A549 (cell line): ENCODE measurements around the gene JAGN1. TPM values are rescaled to one million over a fixed set of nuclear protein-coding genes. Genes with fewer than 3 reads are reported as not detected.

ENCODE experiments used
- ATAC-seq, 2 experiments: fragments of 200-7000 bp in 1 of 2; fragments of >200 bp in 1 of 2; cut with Nextera tagmentation in 1 of 2; cut with Tn5 transposase in 1 of 2; 3 replicates each; pipeline versions ENCODE4 v1.8.0 to v1.9.1; 2018 to 2020; ENCODE audit warnings: mild to moderate bottlenecking in 1 of 2, moderate library complexity in 1 of 2
- CTCF ChIA-PET: fragments of 300-600 bp; sonication (Branson Sonifier 250); formaldehyde crosslinking; extraction: SDS; loops from one replicate; lab custom pipeline; 2021; ENCODE audit warnings: antibody characterized with exemption, inconsistent platforms; lab: Yijun Ruan, JAX
- POLR2A ChIA-PET: fragments of 350-600 bp; formaldehyde crosslinking; extraction: SDS; loops from one replicate; lab custom pipeline; 2021; ENCODE audit warnings: antibody characterized with exemption, inconsistent platforms; lab: Yijun Ruan, JAX
- DNase-seq, 2 experiments: peaks; one replicate each; pipeline versions ENCODE4 v3.0.0 to v3.0.0-alpha.2; 2011 to 2016; ENCODE audit warnings: low read depth in 1 of 2, low spot score in 1 of 2
- FAIRE-seq: peaks from 2 replicates; lab custom pipeline; 2011; peaks lifted over from hg19 to GRCh38; lab: Jason Lieb, UNC
- H3K27ac ChIP-seq, 2 experiments: fragments of >200 bp; sonication (Bioruptor Twin); formaldehyde crosslinking; 3 replicates each; pipeline ENCODE4 v1.5.1; 2016 to 2017
- H3K4me1 ChIP-seq: fragments of >200 bp; sonication (Bioruptor Twin); formaldehyde crosslinking; 3 replicates; pipeline ENCODE4 v1.6.1; 2016
- H3K4me2 ChIP-seq: fragments of >200 bp; sonication (Bioruptor Twin); formaldehyde crosslinking; 3 replicates; pipeline ENCODE4 v1.6.1; 2016
- H3K4me3 ChIP-seq: fragments of >200 bp; sonication (Bioruptor Twin); formaldehyde crosslinking; 3 replicates; pipeline ENCODE4 v1.5.1; 2016
- H3K9me3 ChIP-seq: fragments of >200 bp; sonication (Bioruptor Twin); formaldehyde crosslinking; 3 replicates; pipeline ENCODE4 v1.6.1; 2016
- BHLHE40 ChIP-seq: IDR thresholded peaks from 2 replicates; pipeline ENCODE4 v1.6.1; 2012; ENCODE audit warnings: low read depth, low read length, inconsistent platforms
- CBX2 ChIP-seq: fragments of 200-600 bp; sonication (generic); IDR thresholded peaks from 2 replicates; pipeline ENCODE4 v1.6.1; 2016; ENCODE audit warnings: low read depth, mild to moderate bottlenecking, borderline replicate concordance
- CBX8 ChIP-seq: fragments of 200-600 bp; sonication (generic); IDR thresholded peaks from 2 replicates; pipeline ENCODE4 v1.6.1; 2016
- CEBPB ChIP-seq, 2 experiments: fragments of >200 bp in 1 of 2; sonication (Bioruptor Twin) in 1 of 2; formaldehyde crosslinking in 1 of 2; IDR thresholded peaks; 2 replicates each; pipeline ENCODE4 v1.6.1; 2012 to 2016
- CHD2 ChIP-seq: fragments of 150-350 bp; IDR thresholded peaks from 2 replicates; pipeline ENCODE4 v1.6.1; 2014; ENCODE audit warnings: low read length; ENCODE audit not compliant: partially characterized antibody
- CHD4 ChIP-seq: fragments of 200-600 bp; sonication (generic); IDR thresholded peaks from 2 replicates; pipeline ENCODE4 v1.6.1; 2016; ENCODE audit warnings: antibody characterized with exemption, mild to moderate bottlenecking, borderline replicate concordance
- EHMT2 ChIP-seq: fragments of 200-600 bp; sonication (generic); IDR thresholded peaks from 2 replicates; pipeline ENCODE4 v1.6.1; 2016; ENCODE audit warnings: antibody characterized with exemption, low read depth, mild to moderate bottlenecking, moderate library complexity
- EP300 ChIP-seq, 2 experiments: fragments of >200 bp; sonication (Bioruptor Twin); formaldehyde crosslinking; IDR thresholded peaks; 2 replicates in 1 of 2; 3 replicates in 1 of 2; pipeline ENCODE4 v1.6.1; 2016 to 2017
- FOSB ChIP-seq: fragments of 250-450 bp; sonication (Bioruptor Pico); IDR thresholded peaks from 2 replicates; pipeline ENCODE4 v1.5.0; 2020; ENCODE audit warnings: mild to moderate bottlenecking, moderate library complexity
- FOSL2 ChIP-seq, 2 experiments: fragments of 450-650 bp in 1 of 2; fragments of >200 bp in 1 of 2; sonication (Bioruptor Twin) in 1 of 2; formaldehyde crosslinking; IDR thresholded peaks; 2 replicates each; pipeline versions ENCODE4 v1.5.0 to v1.6.1; 2016 to 2020; ENCODE audit warnings: mild to moderate bottlenecking in 1 of 2, moderate library complexity in 1 of 2
- HOXB13 ChIP-seq: fragments of 250-450 bp; sonication (Bioruptor Pico); IDR thresholded peaks from 2 replicates; pipeline ENCODE4 v1.5.0; 2020; ENCODE audit warnings: low read depth, mild to moderate bottlenecking, moderate library complexity
- HOXB5 ChIP-seq: fragments of 250-450 bp; sonication (Bioruptor Pico); IDR thresholded peaks from 2 replicates; pipeline ENCODE4 v1.5.0; 2020; ENCODE audit warnings: mild to moderate bottlenecking, moderate library complexity
- MYC ChIP-seq: IDR thresholded peaks from 2 replicates; pipeline ENCODE4 v1.6.1; 2012; ENCODE audit warnings: mild to moderate bottlenecking, inconsistent platforms, low read length, improper control_type of control experiment, borderline replicate concordance
- NPAS2 ChIP-seq: fragments of 250-450 bp; sonication (Bioruptor Pico); IDR thresholded peaks from 2 replicates; pipeline ENCODE4 v1.8.0; 2022; ENCODE audit warnings: mild to moderate bottlenecking, moderate library complexity, borderline replicate concordance
- POLR2AphosphoS2 ChIP-seq: conservative IDR thresholded peaks from 2 replicates; pipeline ENCODE4 v1.6.1; 2012; ENCODE audit warnings: low read length, improper control_type of control experiment, inconsistent platforms
- RARB ChIP-seq: fragments of 250-450 bp; sonication (Bioruptor Pico); IDR thresholded peaks from 2 replicates; pipeline ENCODE4 v1.8.0; 2021; ENCODE audit warnings: mild to moderate bottlenecking, moderate library complexity
- SMC3 ChIP-seq: fragments of >200 bp; sonication (Bioruptor Twin); formaldehyde crosslinking; IDR thresholded peaks from 3 replicates; pipeline ENCODE4 v1.6.1; 2018; ENCODE audit warnings: inconsistent platforms
- SREBF2 ChIP-seq: fragments of 450-650 bp; IDR thresholded peaks from 2 replicates; pipeline ENCODE4 v1.6.1; 2014; ENCODE audit warnings: mild to moderate bottlenecking, moderate library complexity
- TFCP2L1 ChIP-seq: fragments of 250-450 bp; sonication (Bioruptor Pico); IDR thresholded peaks from 2 replicates; pipeline ENCODE4 v1.5.0; 2021; ENCODE audit warnings: mild to moderate bottlenecking
- TP53 ChIP-seq: fragments of 250-450 bp; sonication (Bioruptor Pico); IDR thresholded peaks from 2 replicates; pipeline ENCODE4 v1.5.0; 2021; ENCODE audit warnings: mild to moderate bottlenecking, moderate library complexity
- USF2 ChIP-seq: fragments of 450-650 bp; IDR thresholded peaks from 2 replicates; pipeline ENCODE4 v1.6.1; 2014; ENCODE audit warnings: antibody characterized with exemption
- ZC3H11A ChIP-seq: fragments of 450-650 bp; IDR thresholded peaks from 2 replicates; pipeline ENCODE4 v1.6.1; 2014; ENCODE audit warnings: antibody characterized with exemption, mild to moderate bottlenecking
- ZFP36 ChIP-seq: fragments of 450-650 bp; IDR thresholded peaks from 2 replicates; pipeline ENCODE4 v1.6.1; 2014; ENCODE audit warnings: borderline replicate concordance; ENCODE audit not compliant: partially characterized antibody
- ZNF302 ChIP-seq: fragments of 250-450 bp; sonication (Bioruptor Pico); IDR thresholded peaks from 2 replicates; pipeline ENCODE4 v1.9.0; 2021; ENCODE audit warnings: inconsistent platforms, mild to moderate bottlenecking, moderate library complexity
- WGBS: methylation state at CpG from one replicate; pipeline ENCODE4 v1.1.6; 2017; ENCODE audit errors: missing lambda C conversion rate; 5-methylcytosine and 5-hydroxymethylcytosine counted together
- polyA plus RNA-seq, 4 experiments: library from polyadenylated mRNA; depleted of rRNA in 3 of 4; stranded (reverse); fragments of >200 nt; fragmentation: RNase III in 1 of 4; extraction: RNeasy Plus Mini Kit Qiagen cat#74134 plus additional on column Dnase treatment in 1 of 4; gene quantifications; 2 replicates in 3 of 4; 3 replicates in 1 of 4; pipeline ENCODE4 v1.2.3, GENCODE V29; 2011 to 2017

The JAGN1 gene
- polyA plus RNA-seq, 2 of the 4 experiments (the other 2 are of a cell fraction) = 48.6 to 63.2 TPM

GRCh38 chr3:9934235-9934621 is 43.8 kb downstream of the JAGN1 start:
- Histone ChIP-seq H3K27ac (peak overlapping the region; percentile 85 to 93), H3K9me3 (0 out of 3 replicates have a peak, but pooled peaks cover 5% of the 10 kb centered on the region), H3K4me1 (peaks cover 17% of the 10 kb centered on the region), H3K4me3 (peak overlapping the region; percentile 73), H3K4me2 (peak overlapping the region; percentile 96)
- ChIA-PET POLR2A (interaction anchor here (1.2 to 2.6 kb wide), 5 partner anchors 8 to 90 kb away, joined by 4 to 53 read pairs (median 10); partner anchors contain the start of gene RPUSD3), CTCF (interaction anchor here (1.0 to 8.6 kb wide), 11 partner anchors 9 to 89 kb away, joined by 3 to 146 read pairs (median 17); partner anchors contain the start of genes CIDEC, IL17RC, PRRT3 and RPUSD3)
- FAIRE-seq (no peak), ATAC-seq (peak; percentile 6 to 20; a peak in 5 of 6 replicates), DNase-seq (no peak)
- TF ChIP-seq SMC3 (no peak), USF2 (no peak), CHD4 (no peak), CEBPB (IDR thresholded peaks at IDR 0.05) (no peak), POLR2AphosphoS2 (no peak), EHMT2 (no peak)
- WGBS = 25% methylated on average over 11 of the region's 11 CpGs

GRCh38 chr3:9934993-9935392 is 44.6 kb downstream of the JAGN1 start:
- Histone ChIP-seq H3K9me3 (0 out of 3 replicates have a peak, but pooled peaks cover 5% of the 10 kb centered on the region), H3K27ac (peak overlapping the region in 1 of 2 experiments; percentile 93; a peak in 4 of 6 replicates), H3K4me1 (peaks cover 17% of the 10 kb centered on the region), H3K4me3 (peak overlapping the region; percentile 73; the same call in 1 of the 3 replicates), H3K4me2 (peak overlapping the region; percentile 96)
- FAIRE-seq = no peak
- ChIA-PET POLR2A (interaction anchor here (1.0 kb wide), 1 partner anchor 11 kb away, joined by 4 read pairs; no protein-coding TSS in a partner anchor), CTCF (interaction anchor here (1.0 to 8.6 kb wide), 10 partner anchors 9 to 219 kb away, joined by 3 to 146 read pairs (median 8); partner anchors contain the start of genes IL17RC and PRRT3)
- 28% methylated on average over 4 of the region's 4 CpGs for WGBS
- DNase-seq = no peak
- no peak for TF ChIP-seq FOSL2 (IDR thresholded peaks at IDR 0.05)
- TF ChIP-seq FOSL2 (CRISPR knock-in tag; IDR thresholded peaks at IDR 0.05) = no peak
- no peak for TF ChIP-seq USF2
- TF ChIP-seq BHLHE40 = no peak
- TF ChIP-seq MYC = no peak
- no peak for TF ChIP-seq CHD2
- no peak for TF ChIP-seq ZFP36
- TF ChIP-seq CBX2 = no peak
- no peak for TF ChIP-seq RARB (CRISPR knock-in tag)
- TF ChIP-seq ZNF302 (CRISPR knock-in tag) = no peak
- no peak for TF ChIP-seq TFCP2L1 (CRISPR knock-in tag)
- no peak for TF ChIP-seq HOXB13
- TF ChIP-seq HOXB5 = no peak
- TF ChIP-seq EHMT2 = no peak
- TF ChIP-seq ZC3H11A = no peak
- no peak for TF ChIP-seq EP300 (IDR thresholded peaks at IDR 0.05)
- no peak for TF ChIP-seq FOSB
- TF ChIP-seq TP53 (CRISPR knock-in tag) = no peak
- no peak for TF ChIP-seq SREBF2
- no peak for TF ChIP-seq NPAS2
- no peak for TF ChIP-seq CBX8
- ATAC-seq = no peak
